GM12873 (cell line): ENCODE measurements around the gene AQR.

ENCODE experiments used
- CTCF ChIP-seq: IDR thresholded peaks from 2 replicates; pipeline ENCODE4 v1.5.1; 2012; ENCODE audit warnings: low read depth, mild to moderate bottlenecking, moderate library complexity, low read length, control low read depth; ENCODE audit not compliant: insufficient read depth; ENCODE audit errors: missing control alignments

AQR gene

DNA sequence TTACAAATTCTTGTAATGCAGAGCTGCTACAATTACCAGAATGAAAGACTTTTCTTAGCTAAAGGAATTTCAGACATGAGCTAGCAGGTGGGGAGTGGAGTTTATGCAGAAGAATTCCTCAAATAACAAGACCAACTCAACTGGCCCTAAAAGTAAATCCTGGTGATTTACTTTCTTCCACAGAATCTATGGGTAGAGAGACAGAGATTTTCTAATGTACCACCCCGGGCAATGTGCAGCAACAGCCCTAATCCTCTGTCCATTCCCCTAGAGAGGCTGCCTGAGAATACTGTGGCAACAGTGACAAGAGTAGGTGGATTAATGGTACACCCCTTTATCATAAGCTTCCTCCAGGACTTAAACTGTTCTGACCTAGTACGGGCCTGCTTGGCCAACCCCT is 55.2 kb downstream of the AQR start:
- no peak for TF ChIP-seq CTCF

GRCh38 chr15:34905047-34905446 is 64.5 kb downstream of the AQR start:
- no peak for TF ChIP-seq CTCF

GRCh38 chr15:34904527-34904926 is 65.0 kb downstream of the AQR start:
- TF ChIP-seq CTCF, result no peak

- no peak for TF ChIP-seq CTCF
Observed at GRCh38 chr15:34900748-34901147, 68.8 kb downstream of the AQR start.

- TF ChIP-seq CTCF, result no peak
Observed at GRCh38 chr15:34896183-34896582, 73.4 kb downstream of the AQR start.

- no peak for TF ChIP-seq CTCF
Observed at GRCh38 chr15:34893967-34894366, 75.6 kb downstream of the AQR start.

GRCh38 chr15:34892963-34893591 is 76.5 kb downstream of the AQR start:
- TF ChIP-seq CTCF, result no peak
